HG02840 (cell line): ENCODE data around the gene NMU.
"Not testable (repeated sequence)": the region's sequence is repeated elsewhere in the genome, so short reads cannot be mapped to it uniquely, and the experiment has no call there.

ENCODE experiments used
- ATAC-seq: cut with Tn5 transposase; IDR thresholded peaks from one replicate; pipeline ENCODE4 v1.9.1; 2021; ENCODE audit warnings: mild to moderate bottlenecking, moderate library complexity, moderate number of reproducible peaks; ENCODE audit not compliant: unreplicated experiment, low FRiP score

The NMU gene

DNA sequence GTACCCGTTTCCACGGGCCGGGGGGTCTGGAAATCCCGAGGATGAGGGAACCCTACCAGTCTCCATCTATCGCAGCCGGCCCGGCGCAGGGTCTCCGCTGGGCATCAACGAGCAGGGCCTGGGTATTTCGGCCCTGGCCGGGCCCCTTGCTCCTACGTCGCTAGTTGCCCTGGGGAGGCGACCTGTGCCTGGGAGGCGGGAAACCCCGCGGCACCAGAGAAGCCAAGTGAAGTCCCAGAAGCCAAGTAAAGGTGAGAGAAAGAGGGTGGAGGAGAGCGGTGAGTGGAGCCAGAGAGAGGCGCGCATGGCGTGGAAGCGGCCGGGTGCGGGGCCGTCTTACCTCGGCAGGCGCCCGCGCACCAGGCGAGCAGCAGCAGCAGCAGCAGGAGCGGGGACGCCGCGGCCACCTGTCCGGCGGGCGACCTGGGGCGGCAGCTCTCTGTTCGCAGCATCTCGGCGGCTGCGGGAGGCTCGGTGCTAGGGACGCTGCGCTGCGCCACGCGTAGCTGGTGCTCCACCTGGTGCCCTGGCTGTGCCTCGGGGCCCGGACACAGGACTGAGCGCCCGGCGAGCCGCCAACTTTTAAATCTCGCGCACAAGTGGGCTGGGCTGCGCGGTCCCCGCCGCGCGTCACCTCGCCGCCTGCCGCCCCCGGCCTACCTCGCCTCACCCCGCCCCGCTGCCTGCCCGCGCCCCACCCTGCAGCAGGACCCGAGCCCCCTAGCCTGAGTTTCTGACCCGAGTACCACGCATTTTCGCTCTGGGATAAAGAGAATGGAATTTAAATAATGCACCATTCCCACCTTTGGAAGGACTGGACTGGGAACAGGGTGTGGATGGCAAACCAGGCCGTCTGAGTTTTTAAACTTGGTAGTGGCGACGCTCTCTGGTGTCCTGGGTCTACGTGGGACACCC lies at the start of gene NMU:
NMU (minus strand) TSS at position 558 of the 915 bp plus-strand sequence; CDS start at position 452, 106 bp downstream.
- ATAC-seq, result peak; percentile 65

GRCh38 chr4:55684276-55684675 lies 48.2 kb upstream of the NMU start:
- ATAC-seq, result no peak

DNA sequence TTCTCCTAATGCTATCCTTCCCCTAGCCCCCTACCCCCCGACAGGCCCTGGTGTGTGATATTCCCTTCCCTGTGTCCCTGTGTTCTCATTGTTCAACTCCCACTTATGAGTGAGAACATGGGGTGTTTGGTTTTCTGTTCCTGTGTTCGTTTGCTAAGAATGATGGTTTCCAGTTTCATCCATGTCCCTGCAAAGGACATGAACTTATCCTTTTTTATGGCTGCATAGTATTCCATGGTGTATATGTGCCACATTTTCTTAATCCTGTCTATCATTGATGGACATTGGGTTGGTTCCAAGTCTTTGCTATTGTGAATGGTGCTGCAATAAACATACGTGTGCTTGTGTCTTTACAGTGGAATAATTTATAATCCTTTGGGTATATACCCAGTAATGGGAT lies 46.7 kb upstream of the NMU start:
- not testable (repeated sequence) for ATAC-seq

GRCh38 chr4:55682295-55682694 lies 46.2 kb upstream of the NMU start:
- no peak for ATAC-seq

GRCh38 chr4:55681430-55681829 lies 45.3 kb upstream of the NMU start:
- ATAC-seq, result no peak

DNA sequence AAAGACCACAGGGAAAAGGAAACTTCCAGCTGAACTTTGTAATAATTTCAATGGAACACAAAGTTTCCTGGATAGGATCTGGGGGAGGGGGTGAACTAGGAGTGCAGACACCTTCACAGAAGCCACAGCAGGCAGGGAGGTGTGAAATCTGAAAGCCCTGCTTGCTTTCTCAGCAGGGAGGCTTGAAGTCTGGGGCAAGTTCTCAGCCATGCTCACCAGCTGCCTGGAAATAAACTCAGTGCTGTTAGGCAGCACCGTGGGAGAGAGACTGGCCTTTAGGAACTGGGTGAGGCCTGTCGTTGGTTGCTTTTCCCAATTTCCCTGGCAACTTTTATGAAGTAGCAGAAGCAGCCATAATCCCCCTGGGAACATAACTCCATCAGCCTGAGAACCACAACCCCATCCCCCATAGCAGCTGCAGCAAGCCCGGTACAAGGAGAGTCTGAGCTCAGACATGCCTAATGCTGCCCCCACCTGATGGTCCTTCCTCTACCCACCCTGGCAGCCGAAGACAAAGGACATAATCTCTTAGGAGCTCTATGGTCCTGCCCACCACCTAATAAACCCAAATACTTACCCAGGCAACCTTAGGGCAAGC lies 39.2 kb upstream of the NMU start:
- no peak for ATAC-seq

DNA sequence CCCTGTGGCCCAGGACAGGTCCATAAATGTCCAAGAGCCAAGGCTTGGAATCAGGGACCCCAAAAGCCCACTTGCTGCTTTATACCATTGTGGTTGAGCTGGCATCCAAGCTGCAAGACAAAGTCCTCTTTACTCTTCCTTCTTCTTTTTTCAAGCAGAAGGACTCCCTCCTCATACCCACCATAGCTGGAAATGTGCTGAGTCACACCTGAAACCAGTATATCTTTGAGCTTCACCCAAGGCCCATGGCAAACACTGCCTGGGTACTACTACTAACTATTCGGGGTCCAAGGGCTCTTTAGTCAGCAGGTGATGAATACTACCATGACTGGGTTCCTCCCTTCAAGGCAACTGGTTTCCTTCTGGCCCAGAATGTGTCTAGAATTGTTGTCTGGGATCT lies 37.3 kb upstream of the NMU start:
- ATAC-seq, result no peak

DNA sequence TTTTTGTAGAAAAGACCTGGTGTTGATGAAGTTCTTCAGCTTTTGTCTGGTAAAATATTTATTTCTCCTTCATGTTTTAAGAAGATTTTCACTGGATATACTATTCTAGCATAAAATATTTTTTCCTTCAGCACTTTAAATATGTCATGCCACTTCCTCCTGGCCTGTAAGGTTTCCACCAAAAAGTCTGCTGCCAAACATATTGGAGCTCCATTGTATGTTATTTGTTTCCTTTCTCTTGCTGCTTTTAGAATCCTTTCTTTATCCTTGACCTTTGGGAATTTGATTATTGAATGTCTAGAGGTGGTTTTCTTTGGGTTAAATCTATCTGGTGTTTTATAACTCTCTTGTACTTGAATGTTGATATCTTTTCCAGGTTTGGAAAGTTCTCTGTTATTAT lies 35.6 kb upstream of the NMU start:
- ATAC-seq, result no peak

GRCh38 chr4:55670695-55671094 lies 34.6 kb upstream of the NMU start:
- ATAC-seq, result no peak

- ATAC-seq, result no peak
Observed at GRCh38 chr4:55668449-55668848, 32.4 kb upstream of the NMU start.

DNA sequence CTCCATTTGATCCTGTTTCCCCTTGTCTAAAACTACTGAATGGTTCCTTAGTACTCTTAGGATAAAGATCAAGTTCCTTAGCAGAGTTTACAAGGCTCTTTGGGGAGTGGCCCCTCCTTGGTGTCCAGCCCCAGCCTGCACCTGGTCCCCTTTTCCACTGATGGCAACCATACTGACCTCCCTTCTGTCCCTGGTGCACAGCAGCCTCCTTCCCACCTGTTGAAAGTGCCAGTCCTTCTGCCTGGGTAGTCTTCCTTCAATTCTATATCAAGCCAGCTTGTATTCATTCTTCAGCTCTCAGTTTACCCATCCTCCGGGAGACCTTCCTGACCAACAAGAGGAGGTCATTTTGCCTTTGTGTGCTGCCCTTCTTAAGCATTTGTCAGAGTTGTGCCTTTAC lies 30.4 kb upstream of the NMU start:
- ATAC-seq, result no peak

DNA sequence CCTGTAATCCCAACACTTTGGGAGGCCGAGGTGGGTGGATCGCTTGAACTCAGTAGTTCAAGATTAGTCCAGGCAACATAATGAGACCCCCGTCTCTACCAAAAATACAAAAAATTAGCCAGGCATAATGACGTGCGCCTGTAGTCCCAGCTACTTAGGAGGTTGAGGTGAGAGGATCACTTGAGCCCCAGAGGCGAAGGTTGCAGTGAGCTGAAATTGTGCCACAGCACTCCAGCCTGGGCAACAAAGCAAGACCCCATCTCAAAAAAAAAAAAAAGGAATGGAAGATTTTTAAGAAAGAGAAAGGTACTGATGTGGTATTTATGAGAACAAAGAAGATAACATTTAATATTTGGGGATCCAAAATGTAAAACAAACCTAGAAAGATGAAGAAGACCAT lies 27.0 kb upstream of the NMU start:
- ATAC-seq, result no peak

DNA sequence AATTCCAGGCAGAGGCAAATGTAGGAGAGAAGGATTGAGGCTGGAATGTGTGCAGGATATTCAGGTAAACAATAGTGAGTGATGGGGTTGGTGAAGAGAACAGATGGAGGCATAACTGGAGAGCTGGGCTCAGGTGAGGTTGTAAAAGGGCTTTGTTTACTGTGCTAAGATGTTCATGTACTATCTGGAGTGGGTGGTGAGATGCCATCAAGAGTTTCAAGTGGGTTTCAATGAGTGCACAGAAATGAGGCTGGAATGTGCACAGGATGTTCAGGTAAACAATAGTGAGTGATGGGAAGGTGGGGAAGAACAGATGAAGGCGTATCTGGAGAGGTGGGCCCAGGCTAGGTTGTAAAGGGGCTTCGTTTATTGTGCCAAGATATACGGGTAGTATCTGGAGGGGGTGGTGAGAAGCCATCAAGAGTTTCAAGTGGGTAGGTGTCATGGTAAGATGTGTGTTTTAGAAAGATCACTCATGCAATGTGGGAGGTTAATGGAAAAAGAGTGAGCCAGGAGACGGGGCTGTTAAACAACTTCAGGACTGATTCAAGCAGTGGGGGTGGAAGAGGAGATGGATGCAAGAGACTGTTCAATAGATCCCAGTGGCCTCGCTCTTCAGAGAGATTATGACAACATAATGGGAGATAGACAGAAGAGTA lies 25.4 kb upstream of the NMU start:
- no peak for ATAC-seq

- ATAC-seq, result no peak
Observed at GRCh38 chr4:55658657-55659056, 22.6 kb upstream of the NMU start.

- no peak for ATAC-seq
Observed at GRCh38 chr4:55654131-55654530, 18.0 kb upstream of the NMU start.

GRCh38 chr4:55650483-55650882 lies 14.4 kb upstream of the NMU start:
- ATAC-seq, result no peak

- ATAC-seq, result no peak
Observed at GRCh38 chr4:55637272-55637820, 1.2 kb upstream of the NMU start.

- no peak for ATAC-seq
Observed at GRCh38 chr4:55636656-55636999, 530 bp upstream of the NMU start.

- no peak for ATAC-seq
Observed at GRCh38 chr4:55635282-55635681, 816 bp downstream of the NMU start.

DNA sequence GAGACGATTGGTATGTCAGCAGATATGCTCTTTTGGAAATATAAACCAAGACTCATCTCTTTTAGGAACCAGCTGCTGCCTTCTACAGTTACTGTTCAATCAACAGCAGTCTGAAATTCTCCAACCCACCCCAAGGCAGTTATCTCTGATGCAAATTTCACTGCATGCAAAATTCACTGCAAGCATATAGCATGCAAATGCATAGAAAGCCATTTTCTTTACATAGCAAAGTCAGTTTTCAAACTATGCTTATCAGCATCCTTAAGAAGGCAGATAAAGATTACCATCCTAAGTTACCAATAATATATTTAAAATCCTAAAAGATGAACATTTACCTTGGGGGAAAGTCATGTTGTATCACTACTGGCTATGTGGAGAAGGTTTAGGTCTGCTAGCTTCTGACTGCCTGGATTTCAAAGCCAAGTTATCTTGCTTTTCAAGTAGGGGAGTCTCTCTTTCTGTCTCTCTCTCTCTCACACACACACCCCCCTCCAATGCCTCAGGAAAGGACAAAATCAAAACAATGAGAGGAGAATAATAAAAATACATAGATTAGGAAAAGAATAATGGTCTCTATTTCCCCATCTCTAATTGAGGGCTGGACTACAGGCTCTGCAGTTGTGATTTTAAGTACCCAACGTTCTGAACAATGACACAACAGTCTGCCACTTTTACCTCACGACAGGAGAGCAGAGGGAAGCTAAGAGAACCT lies 1.5 kb downstream of the NMU start:
- ATAC-seq, result no peak

DNA sequence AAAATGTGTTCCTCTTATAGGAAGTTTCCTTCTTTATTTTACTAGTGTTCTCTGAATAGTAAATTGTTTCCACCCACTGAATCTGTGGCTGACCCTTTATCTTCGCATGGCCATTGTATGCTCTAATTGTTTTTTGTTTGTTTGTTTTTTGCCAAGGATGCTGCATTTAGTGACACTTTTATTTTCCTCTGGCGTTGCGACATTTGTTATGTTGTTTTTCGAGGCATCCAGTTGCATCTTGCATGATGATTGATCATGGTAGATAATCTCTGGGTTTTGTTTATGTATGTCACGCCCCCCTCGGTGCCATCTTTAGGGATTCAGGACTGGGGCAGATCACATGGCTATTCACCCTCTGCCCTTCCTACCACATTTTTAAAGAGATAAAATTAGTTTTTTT lies 2.2 kb downstream of the NMU start:
- no peak for ATAC-seq
